ENCODE results near the gene HNRNPAB.
"Not testable (repeated sequence)": the region's sequence is repeated elsewhere in the genome, so short reads cannot be mapped to it uniquely, and the experiment has no call there.

Gene HNRNPAB

DNA sequence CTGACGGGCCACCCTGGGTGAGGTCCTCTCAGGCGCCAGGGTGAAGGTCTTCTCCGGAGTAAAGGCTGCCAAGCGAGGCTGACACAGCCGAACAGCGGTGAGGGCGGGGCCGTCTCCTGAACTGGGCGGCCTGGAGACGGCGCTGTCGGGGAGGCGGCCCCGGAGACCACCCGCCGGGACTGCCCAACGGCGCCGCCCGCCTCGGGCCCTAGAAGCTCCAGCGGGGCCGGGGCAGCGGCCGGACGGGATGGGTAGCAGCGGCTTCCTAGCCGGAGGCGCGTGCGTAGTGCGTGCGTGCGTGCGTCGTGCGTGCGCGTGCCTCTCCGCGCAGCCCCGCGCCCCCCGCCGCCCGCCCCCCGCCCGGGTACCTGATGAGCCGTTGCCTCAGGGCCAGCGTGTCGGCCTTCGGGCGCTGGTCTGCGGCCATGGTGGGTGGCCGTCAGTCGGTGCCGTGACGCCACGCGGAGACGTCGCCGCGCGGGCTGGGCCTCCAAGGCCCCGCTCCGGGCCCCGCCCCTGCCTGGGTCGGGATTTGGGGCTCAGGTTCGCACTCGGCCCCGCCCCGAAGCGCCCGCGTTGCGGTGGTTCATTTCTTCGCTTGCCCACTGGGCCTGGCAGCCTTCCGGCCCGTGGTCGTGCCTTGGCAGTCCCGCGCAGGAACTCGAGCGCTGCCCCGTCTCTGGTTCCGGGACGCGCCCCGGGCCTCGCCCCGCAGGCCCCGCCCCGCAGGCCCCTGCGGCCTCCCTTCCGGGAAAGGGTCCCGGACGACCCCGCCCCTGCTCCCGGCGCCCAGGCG, 28.0 kb downstream of the HNRNPAB start, which contains the start of gene PHYKPL:
Gene PHYKPL (minus strand): TSS at position 679 of the 796 bp plus-strand sequence. CDS start 252 bp downstream, at position 427.
- DNase-seq = peak; percentile 76

DNA sequence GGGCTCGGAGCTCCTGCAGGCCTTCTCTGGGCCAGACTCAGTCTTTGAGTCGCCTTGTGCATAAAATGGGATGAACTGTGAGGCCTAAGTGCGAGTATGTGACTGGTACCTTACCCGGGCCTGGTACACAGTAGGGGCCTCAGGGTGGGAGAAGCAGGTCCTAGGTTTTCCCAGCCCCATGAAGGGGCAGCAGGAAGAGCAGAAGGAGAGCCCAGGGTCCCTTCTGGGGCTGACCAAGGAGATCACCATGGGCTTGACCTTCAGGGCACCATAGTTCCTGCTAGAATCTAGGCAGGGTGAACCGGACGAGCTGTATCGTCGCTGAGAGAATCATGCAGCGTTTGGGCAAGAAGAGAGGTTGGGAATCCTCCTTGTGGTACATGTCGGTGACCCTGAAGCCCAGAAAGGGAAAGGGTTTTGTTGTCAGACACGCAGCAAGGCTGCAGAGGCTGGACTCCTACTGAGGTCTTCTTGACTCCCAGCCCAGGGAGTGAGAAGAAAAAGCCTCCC, 28.6 kb downstream of the HNRNPAB start:
- DNase-seq = no peak

DNA sequence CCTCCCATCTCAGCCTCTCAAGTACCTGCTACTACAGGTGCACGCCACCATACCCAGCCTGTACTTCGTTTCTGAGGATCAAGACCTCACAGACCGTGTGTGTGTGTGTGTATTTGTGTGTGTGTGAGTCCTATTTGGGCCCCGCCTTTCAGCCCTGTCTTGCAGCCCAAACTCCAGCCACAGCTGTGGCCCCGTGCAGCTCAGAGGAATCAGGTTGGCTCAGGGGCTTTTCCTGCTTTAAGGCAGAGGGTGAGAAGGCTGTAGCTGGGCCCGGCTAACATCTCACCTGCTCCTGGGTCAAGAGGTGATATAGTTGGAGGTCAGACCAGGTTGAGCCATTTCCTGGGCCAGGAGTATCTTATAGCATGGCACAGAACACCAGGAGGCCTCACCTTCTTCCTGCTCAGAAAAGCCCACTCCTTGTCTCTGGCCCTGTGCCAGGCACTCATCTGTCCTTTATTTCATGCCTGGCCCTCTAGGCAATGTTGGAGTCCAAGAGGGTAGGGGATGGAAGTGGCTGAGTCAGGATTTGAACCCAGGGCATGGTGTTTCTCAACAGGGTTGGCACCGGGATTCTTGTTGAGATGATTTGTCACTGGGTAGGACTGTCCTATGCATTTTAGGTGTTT, 29.9 kb downstream of the HNRNPAB start:
- DNase-seq = no peak

DNA sequence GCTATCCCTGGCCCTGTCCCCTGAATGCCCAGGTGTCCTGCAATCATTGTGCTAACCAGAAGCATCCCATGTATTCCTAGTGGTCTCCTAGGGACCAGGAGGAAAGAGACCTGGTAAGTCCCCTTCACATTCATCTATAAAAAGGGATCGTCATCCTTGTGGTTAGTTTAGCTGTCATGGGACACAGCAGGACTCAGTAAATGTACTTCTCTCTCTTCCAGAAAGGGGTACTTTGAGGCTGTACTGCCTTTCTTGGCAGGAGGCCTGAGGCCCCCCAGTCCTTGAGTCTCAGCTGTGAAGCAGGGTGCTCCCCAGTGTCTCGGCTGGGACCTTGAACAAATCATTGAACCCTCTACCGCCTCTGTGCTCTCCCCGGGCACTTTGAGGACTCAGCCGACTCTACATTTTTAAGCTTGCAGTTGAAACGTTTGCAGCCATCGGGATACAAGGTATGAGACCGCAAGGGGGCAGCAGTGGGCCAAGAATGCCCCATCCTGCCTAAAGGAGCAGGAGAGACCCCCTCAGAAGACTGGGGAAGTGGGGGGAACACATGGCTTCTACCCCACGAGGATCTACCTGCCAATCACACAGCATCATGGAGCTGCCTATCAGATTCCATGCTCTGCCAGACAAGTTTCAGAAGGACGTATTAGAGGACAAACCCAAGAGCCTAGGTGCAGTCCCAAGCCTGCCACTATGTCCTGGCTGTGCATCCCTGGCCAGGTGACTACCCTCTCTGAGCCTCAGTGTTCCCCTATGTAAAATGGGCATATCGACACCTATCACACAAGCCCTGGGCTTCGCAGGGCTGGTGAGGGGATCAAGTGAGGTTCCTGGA, 30.6 kb downstream of the HNRNPAB start:
- DNase-seq = peak; percentile 81

DNA sequence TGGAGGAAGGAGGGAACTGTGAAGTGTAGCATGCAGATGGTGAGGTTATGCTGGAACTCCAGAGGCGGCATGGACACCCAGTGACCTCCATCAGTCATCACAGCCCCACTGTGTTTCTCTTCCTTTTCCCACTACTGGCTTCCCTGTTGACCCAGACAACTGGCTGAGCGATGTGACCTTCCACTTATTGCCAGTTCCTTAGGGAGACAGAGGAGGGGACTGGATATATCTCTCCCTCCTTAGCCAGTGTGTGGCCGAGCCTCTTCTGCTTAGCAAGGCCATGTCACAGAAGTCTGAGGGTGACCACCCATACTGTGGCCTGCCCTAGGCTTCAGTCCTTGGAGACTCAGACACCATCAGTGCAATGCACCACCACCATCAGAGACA, 31.2 kb downstream of the HNRNPAB start:
- DNase-seq = no peak

DNA sequence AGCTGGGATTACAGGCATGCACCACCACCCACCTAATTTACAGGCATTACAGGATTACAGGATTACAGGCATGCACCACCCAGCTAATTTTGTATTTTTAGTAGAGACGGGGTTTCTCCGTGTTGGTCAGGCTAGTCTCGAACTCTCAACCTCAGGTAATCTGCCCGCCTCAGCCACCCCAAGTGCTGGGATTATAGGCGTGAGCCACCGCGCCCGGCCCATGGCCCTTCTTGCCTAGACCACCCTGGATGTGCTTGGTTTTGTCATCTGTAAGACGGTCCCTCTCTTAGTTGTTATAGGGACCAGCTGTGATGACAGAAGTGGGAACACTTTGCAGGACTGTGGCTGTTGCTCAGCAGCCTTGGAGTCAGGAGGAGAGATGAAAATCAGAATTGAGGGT, 31.8 kb downstream of the HNRNPAB start:
- no peak for DNase-seq

DNA sequence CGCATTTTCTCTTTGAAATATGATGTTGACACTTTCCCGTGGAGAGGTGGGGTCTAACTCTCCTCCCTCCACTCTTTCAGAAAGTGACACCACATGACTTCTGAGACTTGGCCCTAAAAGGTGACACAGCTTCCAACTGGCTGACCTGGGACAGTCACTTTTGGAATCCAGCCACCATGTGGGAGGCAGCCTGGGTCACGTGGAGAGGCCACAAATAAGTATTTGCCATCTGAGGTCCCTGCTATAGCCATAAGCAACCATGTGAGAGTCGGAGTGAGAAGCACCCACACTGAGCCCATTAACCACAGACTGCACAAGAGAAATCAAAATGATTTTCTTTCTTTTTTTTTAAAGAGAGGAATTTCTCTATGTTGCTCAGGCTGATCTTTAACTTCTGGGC, 32.3 kb downstream of the HNRNPAB start:
- peak; percentile 63 for DNase-seq

DNA sequence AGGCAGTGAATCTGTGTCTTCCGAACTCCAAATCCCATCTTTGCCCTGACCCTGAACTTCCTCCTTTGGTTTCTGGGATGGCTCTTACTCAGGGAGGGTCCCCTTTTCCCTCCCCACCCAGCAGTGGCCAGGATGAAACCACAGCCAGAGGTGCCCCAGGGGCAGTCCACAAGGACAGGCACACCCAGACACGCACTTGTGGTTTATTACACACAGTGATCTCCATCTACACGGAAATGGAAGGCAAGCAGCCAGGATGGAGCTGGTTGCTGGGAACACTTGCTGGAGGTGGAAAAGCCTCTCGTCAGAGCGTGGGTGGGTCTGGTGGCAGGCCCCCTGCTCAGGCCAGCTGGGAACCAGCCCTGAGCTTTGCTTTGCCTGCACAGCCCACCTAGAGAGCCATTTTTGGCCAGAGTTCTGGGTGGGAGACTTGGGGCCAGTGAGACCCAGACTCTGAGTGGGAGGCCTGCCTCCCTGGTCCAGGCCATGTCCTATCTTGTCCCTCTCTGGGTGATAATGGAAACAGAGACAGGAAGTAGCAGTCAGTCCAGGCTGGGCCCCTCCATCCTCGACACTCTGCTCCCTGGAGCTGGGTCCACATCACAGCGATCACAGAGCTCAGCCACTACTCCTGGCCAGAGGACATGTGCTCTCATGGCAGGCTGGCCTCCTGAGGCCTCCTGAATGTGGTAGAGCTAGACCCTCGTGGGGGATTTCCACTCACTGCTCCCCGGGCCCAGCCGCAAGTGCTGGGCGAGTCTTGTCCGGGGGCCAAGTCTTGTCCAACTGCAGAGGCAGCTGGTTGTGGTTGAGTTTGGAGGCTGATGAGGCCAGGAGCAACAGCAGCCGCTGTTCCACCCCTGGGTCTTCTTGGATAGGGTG, 33.3 kb downstream of the HNRNPAB start:
- DNase-seq = no peak

DNA sequence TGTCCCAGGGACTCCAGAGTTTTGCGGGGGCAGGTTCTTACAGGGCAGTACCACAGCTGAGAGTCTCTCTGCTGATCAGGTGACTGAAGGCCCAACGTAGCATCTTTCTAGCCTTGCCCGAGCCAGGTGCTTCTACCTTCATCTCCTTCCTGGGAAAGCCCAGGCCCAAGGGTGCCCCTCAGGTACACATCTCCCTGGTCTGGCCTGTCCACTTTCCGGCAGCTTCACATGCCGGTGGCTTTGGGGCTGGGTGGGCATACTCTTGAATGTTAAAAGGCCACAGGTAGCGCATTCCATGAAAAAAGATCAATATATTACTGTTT, 33.9 kb downstream of the HNRNPAB start:
- DNase-seq = no peak

DNA sequence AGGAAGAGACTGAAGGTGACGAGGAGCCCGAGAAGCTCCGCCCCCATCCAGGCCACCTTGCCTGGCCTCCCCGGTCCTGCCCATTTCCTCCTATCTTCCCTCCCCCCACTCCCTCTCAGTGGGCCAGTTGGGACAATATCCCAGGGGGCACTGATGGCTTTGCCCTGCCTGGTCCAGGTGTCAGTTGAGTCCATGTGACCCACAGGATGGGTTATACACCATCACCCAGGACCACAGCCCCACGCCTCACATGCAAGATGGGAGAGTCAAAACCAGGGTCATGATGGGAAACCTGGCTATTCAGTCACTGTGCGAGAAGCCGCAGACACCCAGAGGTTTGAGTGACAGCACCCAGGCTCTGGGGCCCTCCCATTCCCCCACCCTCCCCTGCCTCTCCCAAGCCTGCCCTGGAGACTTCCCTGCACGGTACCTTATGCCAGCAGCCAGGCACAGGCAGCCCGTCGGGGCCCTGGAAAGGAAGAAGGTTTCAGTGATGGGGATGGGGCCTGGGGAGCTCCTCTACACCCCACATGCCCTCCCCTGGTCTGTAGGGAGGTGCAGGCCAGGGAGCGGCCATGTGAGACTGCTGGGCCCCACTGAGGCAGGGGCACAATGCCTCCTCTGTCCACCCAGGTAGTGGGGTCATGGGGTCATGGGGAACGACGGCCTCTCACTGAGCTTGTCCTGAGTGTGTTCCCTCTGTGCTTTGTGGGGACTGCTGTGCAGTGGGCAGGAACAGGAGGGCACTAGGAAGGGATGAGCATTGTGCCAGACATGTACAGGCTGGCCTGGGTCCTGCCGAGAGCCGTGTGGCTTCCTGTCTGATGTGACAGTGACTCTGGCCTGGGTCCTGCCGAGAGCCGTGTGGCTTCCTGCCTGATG, 34.6 kb downstream of the HNRNPAB start:
- DNase-seq = no peak

DNA sequence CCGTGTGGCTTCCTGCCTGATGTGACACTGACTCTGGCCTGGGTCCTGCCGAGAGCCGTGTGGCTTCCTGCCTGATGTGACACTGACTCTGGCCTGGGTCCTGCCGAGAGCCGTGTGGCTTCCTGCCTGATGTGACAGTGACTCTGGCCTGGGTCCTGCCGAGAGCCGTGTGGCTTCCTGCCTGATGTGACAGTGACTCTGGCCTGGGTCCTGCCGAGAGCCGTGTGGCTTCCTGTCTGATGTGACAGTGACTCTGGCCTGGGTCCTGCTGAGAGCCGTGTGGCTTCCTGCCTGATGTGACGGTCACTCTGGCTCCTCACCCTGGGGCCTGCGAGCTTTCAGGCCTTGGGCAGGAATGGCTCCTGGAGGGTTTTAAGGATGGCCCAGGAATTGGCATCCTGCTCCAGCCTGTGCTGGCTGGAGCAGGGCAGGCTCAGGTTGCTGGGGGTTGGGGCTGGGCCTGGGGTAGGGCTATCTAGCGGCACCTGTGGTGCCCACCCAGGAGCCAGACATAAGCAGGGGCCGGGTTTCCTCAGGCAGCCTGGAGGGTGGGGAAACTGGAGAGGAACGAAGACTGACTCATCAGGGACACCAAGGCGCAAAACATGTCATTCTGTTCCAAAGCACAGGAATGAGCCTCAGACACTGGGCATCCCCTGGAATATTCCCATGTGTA, 35.4 kb downstream of the HNRNPAB start:
- not testable (repeated sequence) for DNase-seq

DNA sequence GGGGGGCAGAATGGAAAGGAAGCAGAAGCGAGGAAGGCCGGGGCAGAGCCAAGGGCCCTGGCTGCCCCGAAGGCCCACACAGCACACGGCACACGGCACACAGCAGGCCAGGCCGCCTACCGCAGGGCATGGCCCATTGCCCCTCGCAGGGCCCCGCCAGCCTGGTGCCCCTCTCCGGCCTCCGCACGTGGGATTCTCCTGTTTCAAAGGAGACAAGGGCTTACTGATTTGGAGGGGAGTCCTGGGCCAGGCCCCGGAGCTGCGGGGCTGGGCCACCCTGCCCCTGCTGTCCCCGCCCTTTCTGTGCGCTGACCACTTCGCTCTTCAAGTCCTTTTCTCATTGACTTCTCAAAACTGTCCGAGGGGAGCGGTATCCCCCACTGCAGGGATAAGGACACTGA, 36.0 kb downstream of the HNRNPAB start:
- no peak for DNase-seq

DNA sequence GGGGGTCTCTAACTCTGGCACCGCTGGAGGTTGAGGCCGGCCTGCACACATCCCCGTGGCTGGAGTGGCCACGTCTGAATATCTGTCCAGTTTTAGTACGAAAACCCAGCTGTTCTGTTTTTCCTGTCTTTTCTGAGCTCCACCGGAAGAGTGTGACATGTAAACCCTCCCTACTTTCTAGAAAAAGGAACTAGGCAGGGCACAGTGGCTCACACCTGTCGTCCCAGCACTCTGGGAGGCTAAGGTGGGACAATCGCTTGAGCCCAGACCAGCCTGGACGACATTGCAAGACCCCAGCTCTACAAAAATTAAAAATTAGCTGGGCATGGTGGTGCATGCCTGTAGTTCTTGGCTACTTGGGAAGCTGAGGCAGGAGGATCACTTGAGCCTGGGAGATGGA, 36.4 kb downstream of the HNRNPAB start:
- DNase-seq = no peak

DNA sequence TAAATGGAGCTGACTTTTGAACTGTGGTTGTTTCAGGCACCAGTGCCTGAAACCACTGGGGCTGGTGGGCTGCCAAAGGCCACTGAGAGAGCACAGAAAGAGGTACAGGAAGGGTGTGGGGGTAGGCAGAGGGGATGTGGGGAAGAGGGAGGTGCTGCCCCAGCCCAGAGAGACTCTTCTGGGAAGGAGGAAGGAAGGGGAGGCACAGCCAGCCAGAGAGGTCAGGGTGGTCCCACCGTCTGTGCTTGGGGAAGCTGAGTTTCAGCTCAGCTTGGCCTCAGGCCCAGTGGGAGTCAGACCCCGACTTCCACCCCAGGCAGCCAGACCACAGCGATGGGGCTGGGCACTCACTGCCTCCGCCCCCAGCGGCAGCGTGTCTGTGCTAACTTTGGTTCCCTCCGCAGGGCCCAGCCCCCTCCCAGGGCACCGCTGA, 36.9 kb downstream of the HNRNPAB start:
- DNase-seq = peak; percentile 39

DNA sequence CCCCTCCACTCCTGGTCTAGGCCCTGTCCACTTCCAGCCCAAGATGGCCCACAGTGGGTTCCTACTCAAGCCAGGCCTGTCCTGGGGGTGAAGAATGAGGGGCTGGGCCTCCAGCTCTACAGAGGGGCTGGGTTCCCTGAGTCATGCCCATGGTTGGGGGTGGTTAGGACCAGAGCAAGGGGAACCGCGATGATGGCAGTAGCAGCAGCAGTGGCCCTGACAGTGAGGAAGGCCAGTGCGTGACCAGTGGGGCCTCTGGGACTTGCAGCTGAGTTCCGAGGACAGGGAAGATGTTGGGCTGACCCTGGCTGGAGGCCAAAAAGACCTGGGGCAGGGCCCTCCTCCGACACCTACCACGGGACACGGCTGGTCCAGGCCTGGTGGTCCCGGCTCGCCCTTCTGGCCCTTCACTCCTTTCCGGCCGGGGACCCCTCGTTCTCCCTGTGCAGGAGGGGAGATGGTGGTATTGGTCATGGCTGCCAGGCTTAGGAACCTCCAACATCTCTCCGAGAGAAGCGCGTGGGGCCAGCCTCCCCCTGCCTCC, 37.4 kb downstream of the HNRNPAB start:
- DNase-seq = no peak

DNA sequence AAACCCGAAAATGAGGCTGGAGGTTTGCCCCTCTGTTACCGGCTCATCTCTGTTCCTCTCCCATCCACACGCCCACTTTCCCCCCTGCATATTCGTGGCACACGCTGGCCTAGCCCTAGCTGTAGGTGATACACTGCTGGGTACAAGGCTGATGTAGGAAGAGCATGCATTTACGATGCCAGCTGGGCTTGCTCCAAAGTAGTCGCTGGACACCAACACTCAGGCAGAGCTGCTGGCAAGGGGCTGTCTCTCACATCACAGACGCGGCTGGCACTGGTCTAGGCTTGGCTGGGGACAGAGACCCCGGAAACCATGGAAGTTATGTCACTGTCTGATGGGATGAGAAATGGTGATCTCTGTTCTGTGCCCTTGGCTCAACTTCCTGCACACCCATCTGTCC, 38.1 kb downstream of the HNRNPAB start:
- no peak for DNase-seq

DNA sequence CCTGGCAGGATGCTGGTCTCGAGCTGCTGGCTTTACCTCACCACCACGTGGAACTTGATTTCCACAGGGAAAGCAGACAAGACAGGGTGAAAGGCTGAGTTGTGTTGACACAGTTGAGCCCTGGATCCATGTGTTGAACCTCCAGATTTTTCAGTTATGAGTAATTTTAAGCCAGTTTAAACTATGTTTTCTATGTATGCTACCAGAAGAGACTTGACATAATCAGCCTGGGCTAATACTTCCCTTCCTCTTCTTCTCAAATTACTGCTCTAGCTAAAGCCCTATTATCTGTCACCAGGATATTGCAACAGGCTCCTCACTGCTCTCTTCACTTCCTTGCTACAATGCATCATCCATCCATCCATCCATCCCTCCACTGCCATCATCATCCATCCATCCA, 40.2 kb downstream of the HNRNPAB start:
- no peak for DNase-seq

DNA sequence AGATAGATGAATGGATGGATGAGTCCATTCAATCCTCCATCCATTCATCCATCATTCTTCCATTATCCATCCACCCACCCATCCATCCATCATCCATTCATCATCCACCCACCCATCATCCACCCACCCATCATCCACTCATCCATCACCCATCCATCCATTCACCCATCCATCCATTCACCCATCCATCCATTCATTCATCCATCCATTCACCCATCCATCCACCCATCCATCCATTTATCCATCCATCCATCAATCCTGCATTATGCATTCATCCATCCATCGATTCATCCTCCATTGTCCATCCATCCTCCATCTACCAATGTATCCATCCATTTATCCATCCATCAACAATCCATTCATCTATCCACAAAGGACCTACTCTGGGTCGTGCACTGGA, 41.1 kb downstream of the HNRNPAB start:
- no peak for DNase-seq

DNA sequence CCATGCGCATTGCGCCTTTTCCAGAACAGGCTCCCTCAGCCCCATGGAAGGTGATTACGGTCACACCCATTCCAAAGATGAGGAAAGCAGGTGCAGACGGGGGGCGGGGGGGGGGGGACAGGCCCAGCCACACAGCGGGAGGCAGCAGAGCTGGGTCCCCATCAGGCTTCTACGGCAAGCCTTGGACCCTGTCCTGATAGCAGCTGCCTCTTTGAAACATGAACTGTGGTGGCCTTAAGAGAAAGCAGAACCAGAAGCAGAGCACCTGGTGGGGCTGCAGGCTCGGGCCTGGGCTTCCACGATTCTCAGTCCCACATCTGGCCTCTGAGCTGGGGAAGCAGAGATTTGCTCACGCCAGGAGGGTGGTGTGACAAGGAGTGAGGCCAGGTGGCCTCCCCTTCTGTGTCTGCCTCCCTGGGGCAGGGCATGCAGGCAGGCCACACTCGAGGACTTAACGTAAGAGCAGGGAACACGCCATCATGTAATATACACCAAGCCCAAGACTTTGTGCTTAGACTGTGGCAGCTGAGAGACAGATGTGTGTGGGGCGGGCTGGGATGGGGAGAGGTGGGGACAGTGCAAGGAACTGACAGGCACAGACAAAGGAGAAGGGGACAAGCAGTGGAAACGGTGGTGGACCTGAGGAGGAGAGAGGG, 42.4 kb downstream of the HNRNPAB start:
- DNase-seq = no peak
